Common myeloid progenitor, CD34-positive (primary cell): ENCODE measurements around the gene PLEKHA7.

Source experiments
- CTCF ChIA-PET: fragments of 350-600 bp; sonication (Branson Sonifier 250); formaldehyde crosslinking; loops from one replicate; lab custom pipeline; 2021; ENCODE audit warnings: antibody characterized with exemption; lab: Charles Lee
- POLR2A ChIA-PET: fragments of 350-600 bp; sonication (Branson Sonifier 250); formaldehyde crosslinking; loops from one replicate; lab custom pipeline; 2021; ENCODE audit warnings: antibody characterized with exemption; lab: Charles Lee
- DNase-seq, 3 donors: peaks; one replicate each; pipeline versions ENCODE4 v3.0.0 to v3.0.0-alpha.2; 2013
- H3K27ac ChIP-seq, 2 experiments: 1 replicate in 1 of 2; 2 replicates in 1 of 2; pipeline ENCODE4 v1.7.0; 2013; ENCODE audit warnings: inconsistent platforms in 2 of 2, low read length in 2 of 2, mild to moderate bottlenecking in 2 of 2, low read depth in 1 of 2, moderate library complexity in 1 of 2; ENCODE audit not compliant: severe bottlenecking in 2 of 2, insufficient read depth in 1 of 2, poor library complexity in 1 of 2
- H3K27me3 ChIP-seq, 5 experiments: replicated peaks in 2 of 5; 1 replicate in 3 of 5; 2 replicates in 2 of 5; pipeline versions ENCODE4 v1.6.1 to v1.7.0; 2013; ENCODE audit warnings: low read length in 4 of 5, mild to moderate bottlenecking in 2 of 5, moderate library complexity in 2 of 5, inconsistent platforms in 1 of 5; ENCODE audit not compliant: insufficient read depth in 5 of 5, control insufficient read depth in 4 of 5
- H3K36me3 ChIP-seq, 4 experiments: 1 replicate in 2 of 4; 2 replicates in 2 of 4; pipeline versions ENCODE4 v1.6.1 to v1.7.0; 2013; ENCODE audit warnings: low read length in 3 of 4, control low read depth in 1 of 4, mild to moderate bottlenecking in 1 of 4; ENCODE audit not compliant: control insufficient read depth in 4 of 4, insufficient read depth in 4 of 4
- H3K4me1 ChIP-seq, 4 experiments: 1 replicate in 3 of 4; 2 replicates in 1 of 4; pipeline versions ENCODE4 v1.6.1 to v1.7.1; 2013; ENCODE audit warnings: low read length in 3 of 4, mild to moderate bottlenecking in 3 of 4, control low read depth in 1 of 4, inconsistent platforms in 1 of 4, moderate library complexity in 1 of 4; ENCODE audit not compliant: control insufficient read depth in 4 of 4, insufficient read depth in 4 of 4; ENCODE audit errors: control extremely low read depth in 1 of 4
- H3K4me3 ChIP-seq, 7 experiments: 1 replicate in 4 of 7; 2 replicates in 3 of 7; pipeline versions ENCODE4 v1.5.1 to v1.7.0; 2013; ENCODE audit warnings: mild to moderate bottlenecking in 7 of 7, low read length in 6 of 7, moderate library complexity in 6 of 7, inconsistent platforms in 2 of 7, low read depth in 2 of 7, control low read depth in 1 of 7; ENCODE audit not compliant: insufficient read depth in 4 of 7, control insufficient read depth in 1 of 7; ENCODE audit errors: extremely low read depth in 1 of 7
- H3K9me3 ChIP-seq, 5 experiments: 1 replicate in 4 of 5; 2 replicates in 1 of 5; pipeline versions ENCODE4 v1.6.1 to v1.7.1; 2013; ENCODE audit warnings: low read length in 4 of 5, mild to moderate bottlenecking in 2 of 5, inconsistent platforms in 1 of 5, low read depth in 1 of 5, moderate library complexity in 1 of 5; ENCODE audit not compliant: control insufficient read depth in 4 of 5, insufficient read depth in 2 of 5; ENCODE audit errors: control extremely low read depth in 1 of 5
- WGBS: methylation state at CpG from one replicate; pipeline ENCODE4 v1.1.5; 2013; ENCODE audit not compliant: insufficient coverage; 5-methylcytosine and 5-hydroxymethylcytosine counted together

Gene PLEKHA7

DNA sequence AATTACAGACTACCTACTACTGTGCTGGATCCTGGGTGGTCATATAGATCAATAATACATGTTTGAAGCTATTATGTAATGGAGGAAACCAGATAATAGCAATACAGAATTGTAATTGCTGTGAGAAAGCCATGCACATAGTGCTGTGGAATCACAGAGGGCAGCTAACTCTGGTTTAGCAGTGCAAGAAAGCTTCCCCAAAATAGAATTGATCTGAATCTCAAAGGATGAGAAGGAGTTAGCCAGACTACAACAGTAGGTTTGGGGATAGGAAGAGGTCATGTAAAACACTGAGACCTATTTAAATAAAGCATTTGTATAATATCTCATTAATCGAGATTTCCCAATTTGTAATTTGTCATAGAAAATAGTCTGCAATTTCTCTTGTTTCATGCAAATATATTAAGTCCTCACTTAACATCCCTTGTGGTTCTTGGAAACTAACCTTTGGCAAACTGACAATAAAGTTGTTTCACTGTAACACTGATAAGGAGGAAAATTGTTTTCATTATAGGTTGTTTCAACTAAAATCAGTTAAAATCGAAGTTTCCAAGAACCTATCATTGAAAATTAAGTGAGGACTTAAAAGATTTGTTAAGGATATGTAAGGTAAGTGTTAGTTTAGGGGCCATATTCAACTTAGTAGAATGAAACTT lies 268.1 kb downstream of the PLEKHA7 start:
- Histone ChIP-seq H3K4me3 (no peak overlapping the region), H3K9me3 (no peaks in the 10 kb centered on the region), H3K27ac (no peak overlapping the region), H3K4me1 (peaks cover 0 to 2% (median 0%) of the 10 kb centered on the region in 4 experiments), H3K27me3 (no peaks in the 10 kb centered on the region), H3K36me3 (peaks cover 20 to 76% (median 44%) of the 10 kb centered on the region in 4 experiments)
- ChIA-PET CTCF (interaction anchor here (0.9 kb wide), 1 partner anchor 464 kb away, joined by 4 read pairs; no protein-coding TSS in a partner anchor), POLR2A (interaction anchor here (0.6 kb wide), 1 partner anchor 19 kb away, joined by 3 read pairs; no protein-coding TSS in a partner anchor)
- WGBS: no CpG with 5 or more reads among the region's 2 CpGs
- no peak for DNase-seq

DNA sequence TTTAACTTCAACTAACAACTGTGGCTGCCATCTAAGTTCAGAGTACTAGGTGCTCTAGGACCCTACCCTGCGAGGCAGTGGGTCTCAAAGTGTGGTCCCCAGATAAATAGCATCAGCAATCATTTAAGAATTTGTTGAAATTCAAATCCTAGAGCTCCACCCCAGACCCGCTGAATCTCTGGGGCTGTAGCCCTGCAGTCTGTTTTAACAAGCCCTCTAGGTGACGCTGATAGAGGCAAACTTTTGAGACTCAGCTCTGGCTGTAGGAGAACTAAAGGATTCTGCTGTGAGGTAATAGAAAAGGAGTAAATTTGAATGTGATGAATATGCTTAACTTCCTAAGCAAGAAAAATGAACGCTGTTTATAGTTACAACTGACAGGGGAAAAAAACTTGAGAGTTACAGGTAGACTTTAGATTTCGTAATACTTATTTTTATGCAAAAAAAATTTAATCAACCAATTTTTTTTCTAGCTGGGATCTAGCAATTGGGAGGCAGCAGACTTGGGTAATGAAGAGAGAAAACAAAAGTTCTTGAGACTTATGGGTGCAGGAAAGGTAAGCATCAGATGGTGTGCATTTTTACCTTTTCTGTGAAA lies 270.0 kb downstream of the PLEKHA7 start:
- Histone ChIP-seq H3K36me3 (peaks cover 11 to 58% (median 31%) of the 10 kb centered on the region in 4 experiments), H3K4me1 (peaks cover 6 to 12% (median 11%) of the 10 kb centered on the region in 4 experiments), H3K4me3 (no peak overlapping the region), H3K9me3 (no peaks in the 10 kb centered on the region), H3K27ac (peak overlapping the region in 1 of 2 experiments; percentile 16), H3K27me3 (no peaks in the 10 kb centered on the region)
- DNase-seq: no peak
- WGBS: 100% methylated on average over 3 of the region's 5 CpGs
- POLR2A ChIA-PET: interaction anchor here (1.1 kb wide), 1 partner anchor 10 kb away, joined by 3 read pairs; no protein-coding TSS in a partner anchor
- CTCF ChIA-PET: interaction anchor here (0.6 kb wide), 1 partner anchor 8 kb away, joined by 3 read pairs; no protein-coding TSS in a partner anchor

DNA sequence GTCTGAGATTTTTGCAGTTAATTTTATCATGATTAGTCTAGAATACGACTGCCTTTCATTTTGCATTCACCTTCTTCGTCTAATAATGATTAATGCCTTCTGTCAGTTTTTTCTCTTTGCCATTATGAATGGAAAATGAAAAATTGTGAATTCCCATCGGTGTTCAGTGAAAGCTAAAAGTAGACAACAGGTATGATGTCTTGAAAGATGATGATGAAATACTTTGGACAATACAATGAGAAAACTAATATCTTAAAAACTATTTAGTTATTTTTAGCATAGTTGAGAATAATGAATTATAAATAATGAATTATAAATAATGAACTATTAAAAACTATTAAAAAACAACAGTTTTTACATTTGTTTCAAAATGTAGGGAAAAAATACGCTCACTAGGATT lies 270.7 kb downstream of the PLEKHA7 start:
- Histone ChIP-seq H3K9me3 (no peaks in the 10 kb centered on the region), H3K27ac (no peak overlapping the region), H3K27me3 (no peaks in the 10 kb centered on the region), H3K4me3 (no peak overlapping the region), H3K4me1 (peaks cover 7 to 12% (median 11%) of the 10 kb centered on the region in 4 experiments), H3K36me3 (peaks cover 9 to 56% (median 29%) of the 10 kb centered on the region in 4 experiments)
- ChIA-PET CTCF (interaction anchor here (0.6 kb wide), 1 partner anchor 9 kb away, joined by 3 read pairs; no protein-coding TSS in a partner anchor), POLR2A (no interaction called here)
- WGBS: no CpG with 5 or more reads among the region's 4 CpGs
- DNase-seq: no peak

DNA sequence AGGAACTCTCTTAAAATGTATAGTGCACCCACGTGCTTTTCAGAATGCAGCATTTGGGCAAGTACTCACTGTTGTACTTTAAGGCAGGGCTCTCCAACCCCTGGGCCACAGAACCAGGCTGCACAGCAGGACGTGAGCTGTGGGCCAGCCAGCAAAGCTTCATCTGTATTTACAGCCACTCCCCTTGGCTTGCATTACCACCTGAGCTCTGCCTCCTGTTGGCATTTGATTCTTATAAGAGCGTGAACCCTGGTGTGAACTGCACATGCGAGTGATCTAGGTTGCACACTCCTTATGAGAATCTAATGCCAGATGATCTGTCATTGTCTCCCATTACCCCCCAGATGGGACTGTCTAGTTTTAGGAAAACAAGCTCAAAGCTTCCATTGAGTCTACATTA lies 272.7 kb downstream of the PLEKHA7 start:
- 98% methylated on average over 4 of the region's 4 CpGs for WGBS
- ChIA-PET CTCF (interaction anchor here (1.3 to 1.7 kb wide), 3 partner anchors 12 to 21 kb away, joined by 3 to 4 read pairs (median 3); no protein-coding TSS in a partner anchor), POLR2A (interaction anchor here (0.6 to 0.7 kb wide), 2 partner anchors 8 to 209 kb away, joined by 3 to 10 read pairs; no protein-coding TSS in a partner anchor)
- H3K9me3 ChIP-seq: no peaks in the 10 kb centered on the region
- peaks cover 6 to 38% (median 19%) of the 10 kb centered on the region in 4 experiments for H3K36me3 ChIP-seq
- no peak for DNase-seq
- H3K4me1 ChIP-seq: peaks cover 7 to 16% (median 12%) of the 10 kb centered on the region in 4 experiments
- no peak overlapping the region for H3K27ac ChIP-seq
- peak overlapping the region in 2 of 7 experiments; percentile 18 to 31 for H3K4me3 ChIP-seq
- no peaks in the 10 kb centered on the region for H3K27me3 ChIP-seq

DNA sequence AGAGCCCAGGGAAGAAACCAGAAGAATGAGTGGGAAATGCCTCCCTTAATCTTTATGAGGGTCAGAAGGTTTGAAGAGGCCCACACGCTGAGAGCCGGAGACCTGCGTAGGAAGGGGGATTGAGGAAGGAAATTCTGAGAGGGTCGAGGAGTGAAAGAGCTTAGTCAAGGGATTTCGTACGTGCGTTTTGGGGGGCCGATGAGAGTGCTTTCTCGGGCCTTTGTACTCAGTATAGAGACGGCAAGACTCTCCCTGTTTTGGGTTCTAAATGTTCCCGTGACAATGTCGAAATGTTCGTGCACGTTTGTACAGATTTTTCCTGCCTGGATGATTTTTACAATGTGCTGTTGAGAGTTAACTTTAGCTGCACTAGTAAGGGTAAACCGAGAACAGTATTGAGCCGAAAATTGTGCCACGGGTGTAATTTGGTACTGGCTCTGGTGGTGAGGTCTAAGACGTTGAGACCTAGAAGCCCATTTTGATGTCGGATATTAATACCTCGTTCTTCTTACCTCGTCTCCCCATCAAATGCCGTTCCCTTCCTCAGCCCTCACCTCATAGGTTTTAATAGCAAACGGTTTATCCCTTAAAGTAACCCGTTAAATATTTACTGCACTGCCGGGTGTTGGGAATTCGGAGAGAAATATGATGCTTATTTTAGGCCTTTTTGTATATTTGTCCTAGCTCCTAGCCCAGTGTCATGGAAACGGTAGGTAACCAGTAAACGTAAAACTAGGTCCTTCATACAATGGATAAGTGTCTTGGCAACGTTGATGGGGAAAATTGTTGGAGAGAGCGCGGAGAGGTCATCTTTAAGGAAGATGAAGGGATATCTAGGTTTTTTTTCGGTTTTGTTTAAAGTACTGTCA lies 275.0 kb downstream of the PLEKHA7 start:
- H3K36me3 ChIP-seq: peaks cover 0 to 17% (median 9%) of the 10 kb centered on the region in 4 experiments
- H3K4me1 ChIP-seq: peaks cover 7 to 16% (median 12%) of the 10 kb centered on the region in 4 experiments
- CTCF ChIA-PET: interaction anchor here (1.9 kb wide), 1 partner anchor 12 kb away, joined by 8 read pairs; no protein-coding TSS in a partner anchor
- peak in 2 of 3 donors; percentile 31 to 34 for DNase-seq
- H3K9me3 ChIP-seq: no peaks in the 10 kb centered on the region
- H3K4me3 ChIP-seq: peak overlapping the region; percentile 60 to 99 (median 94)
- peak overlapping the region; percentile 100 for H3K27ac ChIP-seq
- no peaks in the 10 kb centered on the region for H3K27me3 ChIP-seq
- POLR2A ChIA-PET: interaction anchor here (0.8 to 1.9 kb wide), 2 partner anchors 12 to 15 kb away, joined by 3 to 7 read pairs; no protein-coding TSS in a partner anchor
- WGBS: 5% methylated on average over 25 of the region's 32 CpGs

DNA sequence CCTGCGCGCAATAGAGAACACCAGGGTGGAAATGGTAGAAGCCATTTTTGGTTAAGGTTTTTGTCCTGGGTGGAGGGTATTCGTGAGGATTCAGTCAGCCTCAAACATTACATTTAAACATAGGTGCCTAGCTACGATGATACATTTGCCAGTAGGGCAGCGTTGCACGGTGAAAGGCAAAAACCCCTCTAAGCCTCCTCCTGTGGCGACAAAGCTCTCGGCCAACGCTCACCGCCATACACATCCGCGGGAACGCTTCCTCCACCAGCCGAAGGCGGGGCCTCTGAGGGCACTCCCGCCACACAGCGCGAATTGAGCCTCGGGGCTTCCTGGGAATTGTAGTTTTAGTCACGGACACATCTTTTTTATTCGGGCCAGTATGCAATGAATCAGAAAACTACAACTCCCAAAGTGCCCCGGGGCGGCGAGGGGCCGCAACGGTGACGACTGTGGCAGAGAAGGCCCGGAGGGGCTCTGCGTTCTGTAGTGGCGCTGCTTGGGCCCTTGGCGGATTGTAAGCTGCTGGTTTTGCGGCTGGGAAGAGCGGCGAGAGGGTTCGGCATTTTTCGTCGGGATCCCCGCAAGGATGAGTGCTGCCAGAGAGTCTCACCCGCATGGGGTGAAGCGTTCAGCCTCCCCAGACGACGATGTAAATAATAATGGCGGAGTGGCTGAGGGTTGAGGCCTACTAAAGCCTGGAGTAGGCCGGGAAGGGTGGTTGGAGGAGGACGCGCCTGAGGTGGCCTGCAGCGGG lies 275.8 kb downstream of the PLEKHA7 start, which contains the start of gene C11orf58:
TSS of gene C11orf58 (plus strand) at position 455 of the 754 bp plus-strand sequence. CDS start at position 587, 132 bp downstream.
- ChIA-PET POLR2A (interaction anchor here (0.8 kb wide), 1 partner anchor 13 kb away, joined by 3 read pairs; no protein-coding TSS in a partner anchor), CTCF (interaction anchor here (0.6 to 1.9 kb wide), 2 partner anchors 13 to 382 kb away, joined by 4 to 8 read pairs; no protein-coding TSS in a partner anchor)
- WGBS: 0% methylated on average over 43 of the region's 47 CpGs
- DNase-seq: peak; percentile 97 to 98 (median 98)
- no peaks in the 10 kb centered on the region for H3K9me3 ChIP-seq
- H3K27me3 ChIP-seq: no peaks in the 10 kb centered on the region
- peaks cover 0 to 14% (median 9%) of the 10 kb centered on the region in 4 experiments for H3K36me3 ChIP-seq
- peak within 1 kb of the TSS; percentile 60 to 99 (median 94) for H3K4me3 ChIP-seq
- peak within 1 kb of the TSS; percentile 100 for H3K27ac ChIP-seq
- peaks cover 7 to 16% (median 12%) of the 10 kb centered on the region in 4 experiments for H3K4me1 ChIP-seq
